Body of pancreas (tissue), 4 donors: ENCODE measurements around the gene ZFYVE9. TPM values are rescaled to one million over a fixed set of nuclear protein-coding genes. Genes with fewer than 3 reads are reported as not detected.

Source experiments
- ATAC-seq: fragments of 150-250 bp; one replicate; pipeline ENCODE4 v1.9.1; 2016
- DNase-seq, 4 donors: peaks; one replicate each; pipeline ENCODE4 v3.0.0-alpha.2; 2019
- H3K27ac ChIP-seq, 4 donors: fragments of 200-600 bp; sonication (generic); 1 replicate in 3 of 4; 2 replicates in 1 of 4; pipeline versions ENCODE4 v1.5.1 to v1.6.1; 2016 to 2019; ENCODE audit warnings: mild to moderate bottlenecking in 1 of 4, mixed read lengths in 1 of 4, moderate library complexity in 1 of 4
- H3K27me3 ChIP-seq, 2 donors: fragments of 200-600 bp; sonication (generic); one replicate each; pipeline ENCODE4 v1.6.0; 2016; ENCODE audit warnings: mild to moderate bottlenecking in 1 of 2
- H3K36me3 ChIP-seq, 2 donors: fragments of 200-600 bp; sonication (generic); replicated peaks in 1 of 2; 2 replicates each; pipeline ENCODE4 v1.5.1; 2016; ENCODE audit warnings: low read depth in 2 of 2; ENCODE audit not compliant: insufficient read depth in 1 of 2
- H3K4me1 ChIP-seq: fragments of 200-600 bp; sonication (generic); one replicate; pipeline ENCODE4 v1.6.0; 2016
- H3K4me3 ChIP-seq, 2 donors: fragments of 200-600 bp; sonication (generic); 1 replicate in 1 of 2; 2 replicates in 1 of 2; pipeline ENCODE4 v1.5.1; 2016 to 2019
- H3K9me3 ChIP-seq, 3 donors: fragments of 200-600 bp; sonication (generic); 1 replicate in 2 of 3; 2 replicates in 1 of 3; pipeline ENCODE4 v1.5.1; 2016
- CTCF ChIP-seq, 7 experiments: fragments of 450-650 bp in 4 of 7; fragments of 200-600 bp in 3 of 7; sonication (generic) in 3 of 7; IDR thresholded peaks; one replicate each; pipeline ENCODE4 v1.5.1; 2016 to 2019; ENCODE audit warnings: antibody characterized with exemption in 7 of 7
- POLR2A ChIP-seq, 3 donors: fragments of 450-650 bp; IDR thresholded peaks; one replicate each; pipeline ENCODE4 v1.6.1; 2016; ENCODE audit warnings: antibody characterized with exemption in 3 of 3, mild to moderate bottlenecking in 2 of 3
- WGBS, 2 donors: methylation state at CpG; one replicate each; pipeline ENCODE4 v1.1.5; 2017; 5-methylcytosine and 5-hydroxymethylcytosine counted together
- intact Hi-C: fragments of 100-400 bp; cut with DNase I; formaldehyde crosslinking; loops from one replicate; pipeline ENCODE4 v1.15.1; 2023
- total RNA-seq, 2 donors: library from RNA; depleted of rRNA; stranded (reverse); fragments of >200 nt; gene quantifications; one replicate each; pipeline ENCODE4 v1.1.0, GENCODE V29; 2016

Gene ZFYVE9
- total RNA-seq, 2 donors from 2014 or later: 21.5 to 23.4 TPM

- DNase-seq: no peak
- no peak for ATAC-seq
- WGBS, 2 donors: 87 to 91% methylated on average over 3 of the region's 3 CpGs
- H3K9me3 ChIP-seq: no peaks in the 10 kb centered on the region
- intact Hi-C loops: no loop called here
- H3K4me1 ChIP-seq: peaks cover 7% of the 10 kb centered on the region
- no peak overlapping the region for H3K4me3 ChIP-seq
- no peak overlapping the region for H3K27ac ChIP-seq
- H3K36me3 ChIP-seq: no peaks in the 10 kb centered on the region
- TF ChIP-seq CTCF (IDR thresholded peaks at IDR 0.05) (no peak), POLR2A (IDR thresholded peaks at IDR 0.05) (no peak)
- H3K27me3 ChIP-seq: no peaks in the 10 kb centered on the region
Observed at GRCh38 chr1:52182874-52183400, 41.0 kb downstream of the ZFYVE9 start.

GRCh38 chr1:52186449-52186848, 44.6 kb downstream of the ZFYVE9 start:
- Histone ChIP-seq H3K4me3 (no peak overlapping the region), H3K27ac (no peak overlapping the region), H3K27me3 (no peaks in the 10 kb centered on the region), H3K36me3 (no peaks in the 10 kb centered on the region), H3K4me1 (peaks cover 16% of the 10 kb centered on the region), H3K9me3 (no peaks in the 10 kb centered on the region)
- no peak for ATAC-seq
- WGBS, 2 donors: 32 to 39% methylated on average over 2 of the region's 2 CpGs
- TF ChIP-seq POLR2A (IDR thresholded peaks at IDR 0.05): no peak
- TF ChIP-seq CTCF (IDR thresholded peaks at IDR 0.05): no peak
- DNase-seq: no peak
- intact Hi-C loops: no loop called here

DNA sequence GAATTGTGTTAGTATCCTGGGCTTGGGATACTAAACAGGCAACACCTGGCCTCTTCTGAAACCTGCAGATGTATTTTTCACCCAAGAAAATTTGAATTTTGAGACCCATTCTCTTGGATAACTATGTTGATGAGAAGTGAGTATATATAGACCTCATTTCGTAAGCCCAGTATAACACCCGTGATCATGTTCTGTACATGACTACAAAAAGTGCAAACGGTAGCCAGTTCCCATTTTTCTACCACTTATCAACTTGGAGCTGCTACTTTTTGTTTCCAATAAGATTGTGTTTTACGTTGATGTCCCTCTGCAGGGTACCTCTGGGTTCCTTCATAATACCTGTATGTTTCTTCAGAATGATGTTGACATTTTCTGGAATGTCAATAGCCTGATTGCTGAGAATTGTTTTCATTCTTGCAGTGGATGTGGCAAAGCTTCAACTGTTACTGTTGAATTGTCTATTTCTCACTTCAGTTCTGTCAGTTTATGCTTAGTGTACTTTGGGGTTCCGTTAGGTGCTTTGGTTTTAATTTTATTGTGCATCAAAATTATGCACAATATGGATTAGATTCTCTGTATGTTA, 48.1 kb downstream of the ZFYVE9 start:
- intact Hi-C loops: no loop called here
- no peaks in the 10 kb centered on the region for H3K36me3 ChIP-seq
- H3K4me3 ChIP-seq: no peak overlapping the region
- H3K27ac ChIP-seq: no peak overlapping the region
- H3K9me3 ChIP-seq: no peaks in the 10 kb centered on the region
- no peak for TF ChIP-seq POLR2A (IDR thresholded peaks at IDR 0.05)
- no peak for TF ChIP-seq CTCF (IDR thresholded peaks at IDR 0.05)
- ATAC-seq (no peak), DNase-seq (no peak)
- 83 to 89% methylated on average over 5 of the region's 5 CpGs for WGBS, 2 donors
- H3K27me3 ChIP-seq: no peaks in the 10 kb centered on the region
- peaks cover 16% of the 10 kb centered on the region for H3K4me1 ChIP-seq

DNA sequence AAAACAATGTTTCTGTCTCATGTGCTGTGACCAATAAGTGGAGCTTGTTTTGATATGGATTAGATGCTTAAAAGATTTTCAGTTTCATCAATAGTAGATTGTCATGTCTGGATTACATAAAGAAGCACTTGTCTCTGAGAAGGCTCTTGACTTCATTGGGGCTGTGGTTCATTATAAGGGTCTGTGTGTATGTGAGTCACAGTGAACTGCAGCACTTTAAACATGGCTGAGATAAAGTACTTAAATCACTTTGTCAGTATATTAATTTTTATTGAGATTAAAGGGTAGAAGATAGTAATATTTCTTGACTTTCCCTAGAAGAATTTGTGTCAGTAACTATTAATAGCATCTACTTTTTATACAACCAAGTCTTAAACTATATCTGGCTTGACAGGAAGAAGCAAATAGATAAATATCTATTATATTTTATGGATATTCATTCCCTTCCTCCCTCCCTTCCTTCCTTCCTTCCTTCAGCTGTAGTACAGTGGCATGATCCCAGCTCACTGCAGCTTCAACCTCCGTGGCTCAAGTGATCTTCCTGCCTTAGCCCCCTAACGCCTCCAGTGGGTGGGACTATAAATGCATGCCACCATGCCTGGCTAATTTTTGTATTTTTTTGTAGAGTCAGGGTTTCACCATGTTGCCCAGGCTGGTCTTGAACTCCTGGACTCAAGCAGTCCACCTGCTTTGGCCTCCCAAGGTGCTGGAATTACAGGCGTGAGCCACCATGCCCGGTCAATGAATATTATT, 48.8 kb downstream of the ZFYVE9 start:
- H3K4me1 ChIP-seq: peaks cover 13% of the 10 kb centered on the region
- TF ChIP-seq CTCF (IDR thresholded peaks at IDR 0.05): no peak
- no peak for TF ChIP-seq POLR2A (IDR thresholded peaks at IDR 0.05)

More for the DNA sequence above, 48.8 kb downstream of the ZFYVE9 start:
- WGBS, 2 donors: 86 to 87% methylated on average over 4 of the region's 4 CpGs
- Histone ChIP-seq H3K4me3 (no peak overlapping the region), H3K9me3 (no peaks in the 10 kb centered on the region), H3K27me3 (no peaks in the 10 kb centered on the region), H3K36me3 (no peaks in the 10 kb centered on the region), H3K27ac (no peak overlapping the region)
- no peak for DNase-seq
- intact Hi-C loops: no loop called here
- no peak for ATAC-seq
